Esophagus (tissue), 2 donors: ENCODE data around the gene SLC38A8. TPM values are rescaled to one million over a fixed set of nuclear protein-coding genes. Genes with fewer than 3 reads are reported as not detected.
A peak's percentile ranks its signal among the peaks of the same experiment; 100 is the strongest.

Experiments
- H3K27ac ChIP-seq, 2 donors: one replicate each; pipeline ENCODE4 v1.5.1; 2013; ENCODE audit warnings: low read depth in 2 of 2, mild to moderate bottlenecking in 2 of 2, inconsistent platforms in 1 of 2, low read length in 1 of 2, moderate library complexity in 1 of 2
- H3K27me3 ChIP-seq, 2 donors: one replicate each; pipeline ENCODE4 v1.6.1; 2013; ENCODE audit warnings: low read length in 2 of 2, control low read depth in 1 of 2, mild to moderate bottlenecking in 1 of 2; ENCODE audit not compliant: insufficient read depth in 2 of 2, control insufficient read depth in 1 of 2
- H3K36me3 ChIP-seq, 2 donors: one replicate each; pipeline ENCODE4 v1.6.1; 2013; ENCODE audit warnings: low read length in 1 of 2; ENCODE audit not compliant: control insufficient read depth in 2 of 2, insufficient read depth in 2 of 2
- H3K4me1 ChIP-seq, 2 donors: one replicate each; pipeline ENCODE4 v1.6.1; 2013; ENCODE audit warnings: low read length in 1 of 2; ENCODE audit not compliant: control insufficient read depth in 2 of 2, insufficient read depth in 2 of 2
- H3K4me3 ChIP-seq, 2 donors: one replicate each; pipeline ENCODE4 v1.5.1; 2013; ENCODE audit warnings: low read length in 2 of 2, mild to moderate bottlenecking in 2 of 2, low read depth in 1 of 2, moderate library complexity in 1 of 2
- H3K9me3 ChIP-seq, 2 donors: one replicate each; pipeline ENCODE4 v1.6.1; 2013; ENCODE audit warnings: mild to moderate bottlenecking in 2 of 2, low read depth in 1 of 2, low read length in 1 of 2, moderate library complexity in 1 of 2; ENCODE audit not compliant: control insufficient read depth in 2 of 2, insufficient read depth in 1 of 2
- WGBS, 2 donors: extraction: QIAGEN DNeasy Blood & Tissue Kit; methylation state at CpG; one replicate each; pipeline ENCODE4 v1.1.7; 2013; 5-methylcytosine and 5-hydroxymethylcytosine counted together
- polyA plus RNA-seq, 2 donors: library from polyadenylated mRNA; stranded (reverse); fragments of 200-250 nt; gene quantifications; one replicate each; pipeline ENCODE4 v1.2.3, GENCODE V29; 2013
- donor health status: healthy with polysubstance abuse.
- donor health status: Bipolar disorder and iron deficiency.

Gene SLC38A8
- polyA plus RNA-seq, 2 donors, result 0.06 TPM; not detected in 1

- H3K27me3 ChIP-seq, result no peaks in the 10 kb centered on the region
- peaks cover 5 to 7% of the 10 kb centered on the region in 2 donors for H3K9me3 ChIP-seq
- no peaks in the 10 kb centered on the region for H3K36me3 ChIP-seq
- peaks cover 0 to 2% of the 10 kb centered on the region in 2 donors for H3K4me1 ChIP-seq
- 15% methylated on average over 14 of the region's 14 CpGs for WGBS, 2 donors
- H3K27ac ChIP-seq, result peak overlapping the region in 1 of 2 donors; percentile 16
- no peak overlapping the region for H3K4me3 ChIP-seq
Measured at GRCh38 chr16:84013787-84014569, 28.6 kb downstream of the SLC38A8 start.

- H3K4me1 ChIP-seq, result peaks cover 0 to 1% of the 10 kb centered on the region in 2 donors
- WGBS, 2 donors, result 88 to 94% methylated on average over 6 of the region's 6 CpGs
- H3K36me3 ChIP-seq, result no peaks in the 10 kb centered on the region
- no peak overlapping the region for H3K27ac ChIP-seq
- H3K27me3 ChIP-seq, result no peaks in the 10 kb centered on the region
- no peak overlapping the region for H3K4me3 ChIP-seq
- peaks cover under 1 to 4% of the 10 kb centered on the region in 2 donors for H3K9me3 ChIP-seq
Measured at GRCh38 chr16:84009282-84009681, 33.3 kb downstream of the SLC38A8 start.

DNA sequence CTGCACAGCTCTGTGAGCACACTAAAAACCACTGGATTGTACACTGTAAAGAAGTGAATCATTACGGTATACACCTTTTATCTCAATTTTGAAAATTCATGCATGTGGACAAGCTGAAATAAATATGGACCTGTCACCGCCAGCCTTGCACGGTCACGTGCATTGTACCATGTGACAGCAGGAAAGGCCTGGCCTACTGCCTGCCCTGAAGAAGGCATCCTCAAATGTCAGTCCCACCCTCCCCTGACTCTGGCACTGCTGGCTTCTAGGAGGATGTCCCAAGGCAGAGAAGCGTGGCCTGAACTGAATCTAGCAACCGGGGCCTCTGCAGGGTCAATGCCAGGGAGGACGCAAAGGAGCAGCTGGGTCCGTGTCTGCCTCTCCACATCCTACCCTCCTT is 34.6 kb downstream of the SLC38A8 start:
- Histone ChIP-seq H3K4me3 (no peak overlapping the region), H3K27ac (no peak overlapping the region), H3K4me1 (no peaks in the 10 kb centered on the region), H3K27me3 (no peaks in the 10 kb centered on the region), H3K9me3 (peaks cover 0 to 3% of the 10 kb centered on the region in 2 donors), H3K36me3 (no peaks in the 10 kb centered on the region)
- WGBS, 2 donors, result 65 to 70% methylated on average over 8 of the region's 8 CpGs

GRCh38 chr16:84007520-84007919 is 35.1 kb downstream of the SLC38A8 start:
- no peak overlapping the region for H3K27ac ChIP-seq
- no peaks in the 10 kb centered on the region for H3K27me3 ChIP-seq
- H3K4me3 ChIP-seq, result no peak overlapping the region
- H3K9me3 ChIP-seq, result peaks cover 0 to 3% of the 10 kb centered on the region in 2 donors
- H3K36me3 ChIP-seq, result no peaks in the 10 kb centered on the region
- no peaks in the 10 kb centered on the region for H3K4me1 ChIP-seq
- WGBS, 2 donors, result 77 to 82% methylated on average over 4 of the region's 4 CpGs

GRCh38 chr16:84005391-84005790 is 37.2 kb downstream of the SLC38A8 start:
- Histone ChIP-seq H3K4me3 (no peak overlapping the region), H3K4me1 (no peaks in the 10 kb centered on the region), H3K9me3 (peaks cover 0 to 3% of the 10 kb centered on the region in 2 donors), H3K27ac (no peak overlapping the region), H3K27me3 (no peaks in the 10 kb centered on the region), H3K36me3 (no peaks in the 10 kb centered on the region)
- WGBS, 2 donors, result 69 to 73% methylated on average over 5 of the region's 5 CpGs

- Histone ChIP-seq H3K27me3 (no peaks in the 10 kb centered on the region), H3K9me3 (peaks cover 0 to 3% of the 10 kb centered on the region in 2 donors), H3K4me1 (no peaks in the 10 kb centered on the region), H3K36me3 (no peaks in the 10 kb centered on the region), H3K4me3 (no peak overlapping the region), H3K27ac (no peak overlapping the region)
- 79 to 84% methylated on average over 7 of the region's 7 CpGs for WGBS, 2 donors
Measured at GRCh38 chr16:84004442-84004841, 38.2 kb downstream of the SLC38A8 start.

GRCh38 chr16:84003038-84003437 is 39.6 kb downstream of the SLC38A8 start:
- Histone ChIP-seq H3K27me3 (no peaks in the 10 kb centered on the region), H3K4me3 (no peak overlapping the region), H3K4me1 (no peaks in the 10 kb centered on the region), H3K36me3 (no peaks in the 10 kb centered on the region), H3K9me3 (no peaks in the 10 kb centered on the region), H3K27ac (no peak overlapping the region)
- WGBS, 2 donors, result 80 to 81% methylated on average over 12 of the region's 12 CpGs

- no peaks in the 10 kb centered on the region for H3K27me3 ChIP-seq
- WGBS, 2 donors, result 89 to 92% methylated on average over 7 of the region's 7 CpGs
- no peak overlapping the region for H3K27ac ChIP-seq
Measured at GRCh38 chr16:84001726-84002125, 40.9 kb downstream of the SLC38A8 start.

DNA sequence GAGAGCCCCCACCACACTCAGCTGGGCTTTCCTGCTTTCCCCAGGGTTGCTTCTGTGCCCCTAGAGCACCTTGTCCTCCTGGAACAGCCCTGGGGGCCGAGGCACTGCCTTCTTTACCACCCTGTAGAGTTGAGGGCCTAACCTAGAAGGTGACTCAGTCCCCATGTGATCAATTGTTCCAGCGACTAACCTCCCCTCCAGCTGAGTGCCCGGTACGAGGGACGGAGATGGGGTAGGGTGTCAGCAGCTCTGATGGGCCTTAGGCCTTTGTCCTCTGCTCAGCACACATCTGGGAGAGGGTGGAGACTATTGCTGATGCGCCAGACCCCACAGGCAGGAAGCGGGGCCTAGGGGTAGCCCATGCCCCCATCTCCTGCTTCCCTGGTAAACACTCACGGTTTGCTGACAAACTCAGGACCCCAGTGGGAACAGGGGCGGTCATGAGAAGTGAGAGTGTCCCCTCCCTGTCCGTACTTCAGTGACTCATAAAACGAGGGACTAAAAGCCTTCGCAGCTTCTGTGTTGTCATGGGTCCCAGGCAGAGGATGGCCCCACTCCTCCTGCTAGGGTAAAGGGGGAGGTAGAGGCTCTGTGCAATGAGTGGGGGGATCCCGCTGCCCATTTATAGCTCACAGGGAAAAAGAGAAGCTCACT is 41.5 kb downstream of the SLC38A8 start:
- no peak overlapping the region for H3K4me3 ChIP-seq
- WGBS, 2 donors, result 77 to 82% methylated on average over 13 of the region's 13 CpGs
- H3K4me1 ChIP-seq, result no peaks in the 10 kb centered on the region
- H3K9me3 ChIP-seq, result peaks cover 0 to 2% of the 10 kb centered on the region in 2 donors
- H3K36me3 ChIP-seq, result no peaks in the 10 kb centered on the region
- H3K27me3 ChIP-seq, result no peaks in the 10 kb centered on the region
- H3K27ac ChIP-seq, result no peak overlapping the region

More at GRCh38 chr16:84001726-84002125, 40.9 kb downstream of the SLC38A8 start:
- H3K9me3 ChIP-seq, result no peaks in the 10 kb centered on the region
- H3K4me3 ChIP-seq, result no peak overlapping the region
- H3K4me1 ChIP-seq, result no peaks in the 10 kb centered on the region
- H3K36me3 ChIP-seq, result no peaks in the 10 kb centered on the region
